AG04450 (cell line): ENCODE measurements around the gene C1orf159. TPM values are rescaled to one million over a fixed set of nuclear protein-coding genes. Genes with fewer than 3 reads are reported as not detected.

Source experiments
- CTCF ChIA-PET: fragments of 300-600, 350-600 bp; formaldehyde crosslinking; extraction: SDS; loops from one replicate; lab custom pipeline; 2022; ENCODE audit warnings: antibody characterized with exemption, inconsistent platforms; lab: Charles Lee
- POLR2A ChIA-PET: fragments of 350-600 bp; formaldehyde crosslinking; extraction: SDS; loops from one replicate; lab custom pipeline; 2021; ENCODE audit warnings: antibody characterized with exemption, inconsistent platforms; lab: Yijun Ruan, JAX
- DNase-seq: peaks from one replicate; pipeline ENCODE4 v3.0.0-alpha.2; 2011; ENCODE audit warnings: low read depth, low spot score
- H3K27ac ChIP-seq: one replicate; pipeline ENCODE4 v1.5.1; 2012; ENCODE audit warnings: low read depth, low read length, control low read depth
- H3K27me3 ChIP-seq: one replicate; pipeline ENCODE4 v1.6.0; 2012; ENCODE audit warnings: low read length; ENCODE audit not compliant: control insufficient read depth, insufficient read depth
- H3K4me3 ChIP-seq: 2 replicates; pipeline ENCODE4 v1.5.1; 2011; ENCODE audit warnings: mild to moderate bottlenecking, low read depth, low read length, control low read depth
- H3K9me3 ChIP-seq: 2 replicates; pipeline ENCODE4 v1.5.1; 2012; ENCODE audit warnings: low read length; ENCODE audit not compliant: control insufficient read depth, insufficient read depth
- polyA plus RNA-seq: library from polyadenylated mRNA; depleted of rRNA; stranded (reverse); fragments of >200 nt; gene quantifications from 2 replicates; pipeline ENCODE4 v1.2.3, GENCODE V29; 2011
- TF ChIP-seq, protein P1 (sequence below): IDR thresholded peaks from 2 replicates; pipeline ENCODE4 v1.5.1; 2011; ENCODE audit warnings: low read depth, low read length, control low read depth, inconsistent platforms

C1orf159 gene
- polyA plus RNA-seq, 1 experiment = 2.3 TPM

- TF ChIP-seq, protein P1, sequence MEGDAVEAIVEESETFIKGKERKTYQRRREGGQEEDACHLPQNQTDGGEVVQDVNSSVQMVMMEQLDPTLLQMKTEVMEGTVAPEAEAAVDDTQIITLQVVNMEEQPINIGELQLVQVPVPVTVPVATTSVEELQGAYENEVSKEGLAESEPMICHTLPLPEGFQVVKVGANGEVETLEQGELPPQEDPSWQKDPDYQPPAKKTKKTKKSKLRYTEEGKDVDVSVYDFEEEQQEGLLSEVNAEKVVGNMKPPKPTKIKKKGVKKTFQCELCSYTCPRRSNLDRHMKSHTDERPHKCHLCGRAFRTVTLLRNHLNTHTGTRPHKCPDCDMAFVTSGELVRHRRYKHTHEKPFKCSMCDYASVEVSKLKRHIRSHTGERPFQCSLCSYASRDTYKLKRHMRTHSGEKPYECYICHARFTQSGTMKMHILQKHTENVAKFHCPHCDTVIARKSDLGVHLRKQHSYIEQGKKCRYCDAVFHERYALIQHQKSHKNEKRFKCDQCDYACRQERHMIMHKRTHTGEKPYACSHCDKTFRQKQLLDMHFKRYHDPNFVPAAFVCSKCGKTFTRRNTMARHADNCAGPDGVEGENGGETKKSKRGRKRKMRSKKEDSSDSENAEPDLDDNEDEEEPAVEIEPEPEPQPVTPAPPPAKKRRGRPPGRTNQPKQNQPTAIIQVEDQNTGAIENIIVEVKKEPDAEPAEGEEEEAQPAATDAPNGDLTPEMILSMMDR = no peak
- Histone ChIP-seq H3K27ac (no peak overlapping the region), H3K27me3 (no peaks in the 10 kb centered on the region), H3K9me3 (no peaks in the 10 kb centered on the region; the same call in 1 of the 2 replicates), H3K4me3 (no peak overlapping the region)
- CTCF ChIA-PET = no interaction called here
- POLR2A ChIA-PET = no interaction called here
- DNase-seq = no peak
Measured at GRCh38 chr1:1052003-1052840, 63.7 kb downstream of the C1orf159 start.

DNA sequence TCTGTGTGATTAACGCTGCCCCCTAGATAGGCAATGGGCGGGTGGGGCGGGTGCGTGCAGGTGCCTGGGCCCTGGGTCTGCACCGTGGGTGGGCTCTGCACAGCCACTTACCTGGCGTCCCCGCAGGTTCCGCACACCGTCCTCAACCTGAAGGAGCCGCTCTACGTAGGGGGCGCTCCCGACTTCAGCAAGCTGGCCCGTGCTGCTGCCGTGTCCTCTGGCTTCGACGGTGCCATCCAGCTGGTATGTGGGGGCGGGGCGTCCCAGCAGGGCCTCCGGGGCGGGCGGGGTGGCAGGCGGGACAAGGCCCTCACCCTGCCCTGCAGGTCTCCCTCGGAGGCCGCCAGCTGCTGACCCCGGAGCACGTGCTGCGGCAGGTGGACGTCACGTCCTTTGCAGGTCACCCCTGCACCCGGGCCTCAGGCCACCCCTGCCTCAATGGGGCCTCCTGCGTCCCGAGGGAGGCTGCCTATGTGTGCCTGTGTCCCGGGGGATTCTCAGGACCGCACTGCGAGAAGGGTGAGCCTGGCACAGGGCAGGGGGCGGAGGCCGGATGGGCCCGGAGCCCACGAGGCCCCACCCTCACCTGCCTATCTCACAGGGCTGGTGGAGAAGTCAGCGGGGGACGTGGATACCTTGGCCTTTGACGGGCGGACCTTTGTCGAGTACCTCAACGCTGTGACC is 64.6 kb downstream of the C1orf159 start:
- Histone ChIP-seq H3K27me3 (no peaks in the 10 kb centered on the region), H3K27ac (no peak overlapping the region), H3K4me3 (no peak overlapping the region), H3K9me3 (no peaks in the 10 kb centered on the region; the same call in 1 of the 2 replicates)
- POLR2A ChIA-PET = no interaction called here
- TF ChIP-seq, protein P1 = no peak
- CTCF ChIA-PET = no interaction called here
- no peak for DNase-seq

GRCh38 chr1:1050577-1051052 is 65.3 kb downstream of the C1orf159 start:
- POLR2A ChIA-PET = no interaction called here
- CTCF ChIA-PET = no interaction called here

GRCh38 chr1:1049318-1050165 is 66.3 kb downstream of the C1orf159 start:
- Histone ChIP-seq H3K27ac (no peak overlapping the region), H3K4me3 (no peak overlapping the region), H3K27me3 (no peaks in the 10 kb centered on the region), H3K9me3 (no peaks in the 10 kb centered on the region; the same call in 1 of the 2 replicates)
- DNase-seq = no peak
- ChIA-PET CTCF (interaction anchor here (0.6 kb wide), 1 partner anchor 31 kb away, joined by 3 read pairs; no protein-coding TSS in a partner anchor), POLR2A (no interaction called here)
- TF ChIP-seq, protein P1 = no peak

More at GRCh38 chr1:1050577-1051052, 65.3 kb downstream of the C1orf159 start:
- TF ChIP-seq, protein P1 = no peak
- no peak for DNase-seq
- Histone ChIP-seq H3K27ac (no peak overlapping the region), H3K4me3 (no peak overlapping the region), H3K9me3 (no peaks in the 10 kb centered on the region; the same call in 1 of the 2 replicates), H3K27me3 (no peaks in the 10 kb centered on the region)
